GM12878 (cell line): ENCODE results near the gene TNFSF13. TPM values are rescaled to one million over a fixed set of nuclear protein-coding genes. Genes with fewer than 3 reads are reported as not detected.
A peak's percentile ranks its signal among the peaks of the same experiment; 100 is the strongest.

Experiments
- ATAC-seq: fragments of 200-7000 bp; cut with Tn5 transposase; 3 replicates; pipeline ENCODE4 v1.9.1; 2020; ENCODE audit warnings: mild to moderate bottlenecking, moderate library complexity
- BruUV-seq: library from RNA; stranded (reverse); fragments of 400-500 nt; replicated peaks from 2 replicates; lab custom pipeline; 2021; lab: Mats Ljungman, UMichigan
- CTCF ChIA-PET: fragments of 300-600 bp; sonication (Branson Sonifier 250); formaldehyde crosslinking; extraction: SDS; loops from one replicate; lab custom pipeline; 2021; ENCODE audit warnings: inconsistent platforms; lab: Yijun Ruan, JAX
- POLR2A ChIA-PET: fragments of 350-600 bp; formaldehyde crosslinking; extraction: SDS; loops from one replicate; lab custom pipeline; 2021; ENCODE audit warnings: inconsistent platforms; lab: Charles Lee
- RAD21 ChIA-PET: fragments of 300-600 bp; sonication (Branson Sonifier 250); formaldehyde crosslinking; loops from one replicate; lab custom pipeline; 2023; ENCODE audit warnings: antibody characterized with exemption; ENCODE audit not compliant: unreplicated experiment; lab: Charles Lee
- SMC1A ChIA-PET: fragments of 300-600 bp; sonication (Branson Sonifier 250); formaldehyde crosslinking; loops from one replicate; lab custom pipeline; 2023; ENCODE audit not compliant: unreplicated experiment, uncharacterized antibody; lab: Charles Lee
- DNase-seq: peaks from one replicate; pipeline ENCODE4 v3.0.0-alpha.2; 2011; ENCODE audit warnings: low read depth, low spot score
- FAIRE-seq: peaks from 3 replicates; lab custom pipeline; 2011; peaks lifted over from hg19 to GRCh38; lab: Jason Lieb, UNC
- H2AFZ ChIP-seq: 2 replicates; pipeline ENCODE4 v1.6.0; 2011; ENCODE audit warnings: low read depth, low read length, control low read depth; ENCODE audit not compliant: control insufficient read depth
- H3K27ac ChIP-seq: 2 replicates; pipeline ENCODE4 v1.5.1; 2011; ENCODE audit warnings: control low read depth; ENCODE audit not compliant: control insufficient read depth, insufficient read depth
- H3K27me3 ChIP-seq, 2 experiments: replicated peaks in 1 of 2; 2 replicates each; pipeline versions ENCODE4 v1.6.0 to v1.6.1; 2011; ENCODE audit warnings: low read length in 1 of 2; ENCODE audit not compliant: control insufficient read depth in 2 of 2, insufficient read depth in 2 of 2
- H3K36me3 ChIP-seq, 2 experiments: 2 replicates each; pipeline ENCODE4 v1.5.1; 2011; ENCODE audit warnings: low read length in 1 of 2; ENCODE audit not compliant: control insufficient read depth in 2 of 2, insufficient read depth in 2 of 2
- H3K4me1 ChIP-seq: 2 replicates; pipeline ENCODE4 v1.6.1; 2011; ENCODE audit warnings: mild to moderate bottlenecking, low read length, moderate library complexity, mixed read lengths; ENCODE audit not compliant: control insufficient read depth, insufficient read depth
- H3K4me2 ChIP-seq: 2 replicates; pipeline ENCODE4 v1.6.0; 2011; ENCODE audit warnings: control low read depth; ENCODE audit not compliant: control insufficient read depth, insufficient read depth
- H3K4me3 ChIP-seq: fragments of 200-600 bp; sonication (generic); 2 replicates; pipeline ENCODE4 v1.5.1; 2016
- H3K79me2 ChIP-seq: 2 replicates; pipeline ENCODE4 v1.6.0; 2011; ENCODE audit warnings: low read length; ENCODE audit not compliant: control insufficient read depth, insufficient read depth
- H3K9ac ChIP-seq: 2 replicates; pipeline ENCODE4 v1.8.0; 2011; ENCODE audit warnings: low read length, control low read depth, mixed read lengths; ENCODE audit not compliant: control insufficient read depth, insufficient read depth
- H3K9me3 ChIP-seq: replicated peaks from 3 replicates; pipeline ENCODE4 v1.5.1; 2011; ENCODE audit warnings: mild to moderate bottlenecking, low read length; ENCODE audit not compliant: control insufficient read depth, insufficient read depth
- H4K20me1 ChIP-seq: 2 replicates; pipeline ENCODE4 v1.6.0; 2011; ENCODE audit not compliant: control insufficient read depth, insufficient read depth
- BCL11A ChIP-seq: IDR thresholded peaks from 2 replicates; pipeline ENCODE4 v1.6.1; 2011; ENCODE audit warnings: low read depth, low read length
- E2F4 ChIP-seq: IDR thresholded peaks from 2 replicates; pipeline ENCODE4 v1.6.1; 2012; ENCODE audit warnings: low read depth, low read length, improper control_type of control experiment
- EED ChIP-seq: sonication (generic); IDR thresholded peaks from 2 replicates; pipeline ENCODE4 v1.6.1; 2016; ENCODE audit warnings: antibody characterized with exemption, low read depth
- EGR1 ChIP-seq, 2 experiments: IDR thresholded peaks; 1 replicate in 1 of 2; 2 replicates in 1 of 2; pipeline ENCODE4 v1.6.1; 2011 to 2012; ENCODE audit warnings: low read depth in 2 of 2, low read length in 2 of 2, borderline replicate concordance in 1 of 2, mild to moderate bottlenecking in 1 of 2, moderate library complexity in 1 of 2
- MYB ChIP-seq: fragments of 150-350 bp; IDR thresholded peaks from 2 replicates; pipeline ENCODE4 v1.6.1; 2014; ENCODE audit warnings: mild to moderate bottlenecking, low read depth, low read length, borderline replicate concordance
- NR2C1 ChIP-seq: fragments of 450-650 bp; IDR thresholded peaks from 2 replicates; pipeline ENCODE4 v1.6.1; 2017; ENCODE audit warnings: antibody characterized with exemption, mild to moderate bottlenecking, moderate library complexity
- PAX5 ChIP-seq: IDR thresholded peaks from 2 replicates; pipeline ENCODE4 v1.6.1; 2011; ENCODE audit warnings: low read depth, low read length, borderline replicate concordance
- PML ChIP-seq: IDR thresholded peaks from 2 replicates; pipeline ENCODE4 v1.6.1; 2012; ENCODE audit warnings: low read length, inconsistent platforms
- RCOR1 ChIP-seq: conservative IDR thresholded peaks from 2 replicates; pipeline ENCODE4 v1.6.1; 2012; ENCODE audit warnings: low read depth, low read length, improper control_type of control experiment
- SIN3A ChIP-seq: IDR thresholded peaks from 2 replicates; pipeline ENCODE4 v1.6.1; 2012; ENCODE audit warnings: low read depth, low read length, improper control_type of control experiment
- STAT1 ChIP-seq: fragments of 450-650 bp; conservative IDR thresholded peaks from 2 replicates; pipeline ENCODE4 v1.6.1; 2014; ENCODE audit warnings: antibody characterized with exemption, mild to moderate bottlenecking
- TCF3 ChIP-seq: IDR thresholded peaks from 2 replicates; pipeline ENCODE4 v1.6.1; 2012; ENCODE audit warnings: low read depth, mild to moderate bottlenecking, low read length, borderline replicate concordance; ENCODE audit not compliant: insufficient read depth
- ZNF207 ChIP-seq: fragments of 450-650 bp; IDR thresholded peaks from 2 replicates; pipeline ENCODE4 v1.6.1; 2014; ENCODE audit warnings: antibody characterized with exemption, mild to moderate bottlenecking, borderline replicate concordance
- ZNF274 ChIP-seq: IDR thresholded peaks from one replicate; pipeline ENCODE4 v1.8.0; 2011; ENCODE audit not compliant: insufficient read length, insufficient read depth
- ZNF384 ChIP-seq: IDR thresholded peaks from 2 replicates; pipeline ENCODE4 v1.6.1; 2012; ENCODE audit warnings: low read depth, mild to moderate bottlenecking, low read length, improper control_type of control experiment, borderline replicate concordance
- WGBS: methylation state at CpG from one replicate; pipeline ENCODE4 v1.1.6; 2016; ENCODE audit warnings: low lambda C conversion rate; ENCODE audit not compliant: insufficient replicate concordance, insufficient coverage; ENCODE audit errors: missing lambda C conversion rate; 5-methylcytosine and 5-hydroxymethylcytosine counted together
- in situ Hi-C: fragments of 300-500 bp; cut with MboI; formaldehyde crosslinking; loops from 9 replicates; pipeline ENCODE4 v1.14.3; 2018; ENCODE audit warnings: mixed read lengths
- intact Hi-C: fragments of 100-400 bp; cut with micrococcal nuclease; formaldehyde crosslinking; loops from one replicate; pipeline ENCODE4 v1.14.2; 2022; ENCODE audit not compliant: unreplicated experiment
- polyA plus RNA-seq, 11 experiments: library from polyadenylated mRNA; depleted of rRNA in 4 of 11; unstranded in 6 of 11; stranded (reverse) in 5 of 11; fragments of >200 nt; fragmentation: Nextera tagmentation in 4 of 11; fragmentation: Illumina TruSeq in 1 of 11; extraction: Ambion mirVana in 4 of 11; extraction: Trizol in 1 of 11; gene quantifications; 1 replicate in 1 of 11; 2 replicates in 10 of 11; pipeline versions ENCODE4 v1.2.1 to v1.2.3, GENCODE V29; 2011 to 2016; ENCODE audit warnings: inconsistent platforms in 2 of 11, missing spikeins in 2 of 11, low read depth in 1 of 11
- total RNA-seq, 4 experiments: library from RNA; depleted of rRNA in 3 of 4; stranded (reverse); fragments of >200 nt in 3 of 4; fragmentation: Illumina TruSeq in 1 of 4; extraction: Trizol in 1 of 4; gene quantifications; 2 replicates each; pipeline versions ENCODE4 v1.2.1 to v1.2.3, GENCODE V29; 2013 to 2021

Gene TNFSF13
- total and polyA plus RNA-seq, 10 of the 15 experiments (the other 5 are each of a cell fraction or from before 2014, with no cell fraction given), result 0.56 to 14.6 (median 9.7) TPM

- Histone ChIP-seq H3K4me2 (peak overlapping the region; percentile 52; the same call in 1 of the 2 replicates), H3K27me3 (no peaks in the 10 kb centered on the region), H3K27ac (no peak overlapping the region), H3K9me3 (no peaks in the 10 kb centered on the region), H3K79me2 (peaks cover 45% of the 10 kb centered on the region), H3K9ac (no peak overlapping the region), H4K20me1 (peaks cover 8% of the 10 kb centered on the region), H2AFZ (no peak overlapping the region), H3K36me3 (peaks cover 21 to 32% of the 10 kb centered on the region in 2 experiments), H3K4me3 (no peak overlapping the region), H3K4me1 (peaks cover 49% of the 10 kb centered on the region)
- TF ChIP-seq PAX5 (no peak), EED (no peak), ZNF207 (no peak), NR2C1 (no peak), MYB (no peak), ZNF274 (no peak), PML (no peak), SIN3A (no peak), TCF3 (no peak), E2F4 (no peak), EGR1 (IDR thresholded peaks at IDR 0.05; ENCODE audit: borderline replicate concordance in 1 of 2, low read depth in 2 of 2, low read length in 2 of 2) (no peak), BCL11A (no peak), ZNF384 (no peak), RCOR1 (no peak), STAT1 (no peak)
- 71% methylated on average over 23 of the region's 23 CpGs for WGBS
- FAIRE-seq (no peak), DNase-seq (no peak), ATAC-seq (no peak)
- CTCF ChIA-PET, result interaction anchor here (1.1 to 3.8 kb wide), 4 partner anchors 8 to 225 kb away, joined by 3 to 18 read pairs (median 6); partner anchors contain the start of gene SENP3
- intact Hi-C loops (loop anchor here (5.0 kb wide), 1 partner anchor 36 kb away; no protein-coding TSS in a partner anchor), in situ Hi-C loops (no loop called here)
- POLR2A ChIA-PET, result interaction anchor here (0.6 to 1.8 kb wide), 5 partner anchors 23 to 177 kb away, joined by 3 to 9 read pairs (median 4); partner anchors contain the start of genes FXR2, TMEM256 and TP53
- RAD21 ChIA-PET, result interaction anchor here (2.2 kb wide), 1 partner anchor 46 kb away, joined by 8 read pairs; the partner anchor contains the start of gene SAT2
- no TSS peak for BruUV-seq
- SMC1A ChIA-PET, result no interaction called here
These were observed 22.3 kb downstream of the TNFSF13 start for GRCh38 chr17:7580604-7581575.
